H1 (cell line): ENCODE measurements around the gene TNPO2. TPM values are rescaled to one million over a fixed set of nuclear protein-coding genes. Genes with fewer than 3 reads are reported as not detected.

Experiments used
- CTCF ChIA-PET: fragments of 300-600 bp; sonication (Branson Sonifier 250); formaldehyde crosslinking; loops from one replicate; lab custom pipeline; 2021; ENCODE audit not compliant: partially characterized antibody; lab: Charles Lee
- POLR2A ChIA-PET: fragments of 300-600 bp; sonication (Branson Sonifier 250); formaldehyde crosslinking; loops from one replicate; lab custom pipeline; 2021; ENCODE audit warnings: inconsistent platforms; ENCODE audit not compliant: partially characterized antibody; lab: Charles Lee
- DNase-seq, 2 experiments: peaks; one replicate each; pipeline versions ENCODE4 v3.0.0 to v3.0.0-alpha.2; 2010 to 2022; ENCODE audit warnings: low spot score in 2 of 2, low read depth in 1 of 2, mixed read lengths in 1 of 2
- FAIRE-seq: peaks from 2 replicates; lab custom pipeline; 2011; peaks lifted over from hg19 to GRCh38; lab: Jason Lieb, UNC
- H2AFZ ChIP-seq: 2 replicates; pipeline ENCODE4 v1.8.1; 2012; ENCODE audit warnings: low read length, inconsistent platforms
- H2AK5ac ChIP-seq: 2 replicates; pipeline ENCODE4 v1.6.1; 2013; ENCODE audit warnings: low read depth, low read length
- H2BK120ac ChIP-seq: replicated peaks from 2 replicates; pipeline ENCODE3; 2013; ENCODE audit warnings: low read depth, low read length, inconsistent platforms
- H2BK12ac ChIP-seq: 2 replicates; pipeline ENCODE4 v1.6.1; 2013; ENCODE audit warnings: low read depth, low read length
- H2BK15ac ChIP-seq: 2 replicates; pipeline ENCODE4 v1.6.1; 2013; ENCODE audit warnings: low read length
- H2BK20ac ChIP-seq: 2 replicates; pipeline ENCODE4 v1.6.1; 2013; ENCODE audit warnings: low read length
- H2BK5ac ChIP-seq: 2 replicates; pipeline ENCODE4 v1.6.1; 2013; ENCODE audit warnings: low read depth, low read length
- H3K14ac ChIP-seq: 2 replicates; pipeline ENCODE4 v1.6.1; 2013; ENCODE audit warnings: inconsistent platforms; ENCODE audit not compliant: insufficient read length
- H3K18ac ChIP-seq: 2 replicates; pipeline ENCODE4 v1.6.1; 2013; ENCODE audit warnings: low read length; ENCODE audit errors: extremely low read depth
- H3K23ac ChIP-seq: 2 replicates; pipeline ENCODE4 v1.6.1; 2013; ENCODE audit warnings: inconsistent platforms; ENCODE audit not compliant: insufficient read length
- H3K23me2 ChIP-seq: 2 replicates; pipeline ENCODE4 v1.6.1; 2013; ENCODE audit warnings: low read depth, low read length
- H3K27ac ChIP-seq: 2 replicates; pipeline ENCODE4 v1.6.1; 2011; ENCODE audit warnings: low read depth, low read length, inconsistent platforms
- H3K27me3 ChIP-seq, 4 experiments: replicated peaks in 1 of 4; 1 replicate in 1 of 4; 2 replicates in 3 of 4; pipeline versions ENCODE4 v1.6.1 to v1.8.1; 2011 to 2013; ENCODE audit warnings: low read length in 3 of 4, mild to moderate bottlenecking in 3 of 4, inconsistent platforms in 2 of 4, mixed read lengths in 2 of 4, moderate library complexity in 1 of 4; ENCODE audit not compliant: control insufficient read depth in 3 of 4, insufficient read depth in 3 of 4; ENCODE audit errors: extremely low read depth in 1 of 4
- H3K36me3 ChIP-seq, 4 experiments: 2 replicates each; pipeline versions ENCODE4 v1.6.1 to v1.8.1; 2011 to 2013; ENCODE audit warnings: mild to moderate bottlenecking in 4 of 4, low read length in 3 of 4, moderate library complexity in 2 of 4, control low read depth in 1 of 4, inconsistent platforms in 1 of 4; ENCODE audit not compliant: insufficient read depth in 4 of 4, control insufficient read depth in 2 of 4
- H3K4ac ChIP-seq: replicated peaks from 2 replicates; pipeline ENCODE3; 2013; ENCODE audit warnings: low read length, low read depth, mixed read lengths, inconsistent platforms; ENCODE audit not compliant: insufficient read length
- H3K4me1 ChIP-seq, 4 experiments: replicated peaks in 1 of 4; 1 replicate in 1 of 4; 2 replicates in 3 of 4; pipeline versions ENCODE4 v1.6.1 to v1.8.1; 2011 to 2013; ENCODE audit warnings: low read length in 3 of 4, inconsistent platforms in 2 of 4, mixed read lengths in 1 of 4; ENCODE audit not compliant: insufficient read depth in 4 of 4, control insufficient read depth in 3 of 4
- H3K4me2 ChIP-seq, 2 experiments: 2 replicates each; pipeline versions ENCODE4 v1.6.1 to v1.8.1; 2011 to 2013; ENCODE audit warnings: low read depth in 2 of 2, low read length in 2 of 2, control low read depth in 1 of 2, inconsistent platforms in 1 of 2, mild to moderate bottlenecking in 1 of 2; ENCODE audit not compliant: insufficient read depth in 1 of 2
- H3K4me3 ChIP-seq, 4 experiments: fragments of 200-600, 300-600 bp in 1 of 4; sonication (generic), shearing (Covaris generic), sonication (Bioruptor Twin) in 1 of 4; 2 replicates each; pipeline versions ENCODE4 v1.5.1 to v1.8.1; 2011 to 2016; ENCODE audit warnings: low read length in 4 of 4, low read depth in 3 of 4, control low read depth in 2 of 4, inconsistent platforms in 2 of 4, mild to moderate bottlenecking in 2 of 4, mixed read lengths in 1 of 4, moderate library complexity in 1 of 4; ENCODE audit not compliant: insufficient read depth in 2 of 4; ENCODE audit errors: extremely low read depth in 1 of 4
- H3K56ac ChIP-seq: replicated peaks from 2 replicates; pipeline ENCODE3; 2013; ENCODE audit warnings: low read depth, mild to moderate bottlenecking, mixed read lengths, low read length, inconsistent platforms; ENCODE audit not compliant: insufficient read length
- H3K79me1 ChIP-seq: 2 replicates; pipeline ENCODE4 v1.6.1; 2013; ENCODE audit warnings: low read depth, low read length, control low read depth
- H3K79me2 ChIP-seq, 2 experiments: 2 replicates each; pipeline versions ENCODE4 v1.6.1 to v1.8.1; 2012 to 2013; ENCODE audit warnings: low read length in 2 of 2, mild to moderate bottlenecking in 2 of 2, inconsistent platforms in 1 of 2; ENCODE audit not compliant: insufficient read depth in 2 of 2, control insufficient read depth in 1 of 2
- H3K9ac ChIP-seq, 4 experiments: replicated peaks in 1 of 4; 1 replicate in 1 of 4; 2 replicates in 3 of 4; pipeline versions ENCODE4 v1.6.1 to v1.8.1; 2011 to 2013; ENCODE audit warnings: low read depth in 3 of 4, low read length in 3 of 4, control low read depth in 2 of 4, mild to moderate bottlenecking in 2 of 4, moderate library complexity in 2 of 4, inconsistent platforms in 1 of 4; ENCODE audit errors: extremely low read depth in 1 of 4
- H3K9me3 ChIP-seq, 2 experiments: 2 replicates each; pipeline versions ENCODE4 v1.6.1 to v1.8.1; 2012 to 2013; ENCODE audit warnings: mild to moderate bottlenecking in 2 of 2, moderate library complexity in 2 of 2, control low read depth in 1 of 2, inconsistent platforms in 1 of 2, low read depth in 1 of 2, low read length in 1 of 2, mixed read lengths in 1 of 2; ENCODE audit not compliant: insufficient read depth in 2 of 2
- H4K20me1 ChIP-seq, 2 experiments: replicated peaks in 1 of 2; 2 replicates each; pipeline versions ENCODE3 to v1.8.1; 2011 to 2013; ENCODE audit warnings: inconsistent platforms in 2 of 2, low read length in 2 of 2, mild to moderate bottlenecking in 1 of 2; ENCODE audit not compliant: insufficient read depth in 2 of 2, control insufficient read depth in 1 of 2
- H4K5ac ChIP-seq: 2 replicates; pipeline ENCODE4 v1.6.1; 2013; ENCODE audit warnings: low read length, low read depth, mixed read lengths, inconsistent platforms; ENCODE audit not compliant: insufficient read length
- H4K8ac ChIP-seq: 2 replicates; pipeline ENCODE4 v1.8.0; 2013; ENCODE audit warnings: mild to moderate bottlenecking, moderate library complexity, low read length, inconsistent platforms; ENCODE audit not compliant: insufficient read depth; ENCODE audit errors: extremely low read depth
- H4K91ac ChIP-seq: replicated peaks from 2 replicates; pipeline ENCODE3; 2013; ENCODE audit warnings: low read length, mixed read lengths, inconsistent platforms; ENCODE audit not compliant: insufficient read length
- BRCA1 ChIP-seq: IDR thresholded peaks from 2 replicates; pipeline ENCODE4 v1.6.1; 2012; ENCODE audit warnings: low read depth, low read length, improper control_type of control experiment
- EZH2 ChIP-seq: fragments of 200-600 bp; sonication (generic); IDR thresholded peaks from 2 replicates; pipeline ENCODE4 v1.7.1; 2012; ENCODE audit warnings: low read depth, mild to moderate bottlenecking, moderate library complexity, low read length, inconsistent platforms; ENCODE audit not compliant: severe bottlenecking
- FOSL1 ChIP-seq: IDR thresholded peaks from 2 replicates; pipeline ENCODE4 v1.6.1; 2011; ENCODE audit warnings: mild to moderate bottlenecking, low read depth, low read length, moderate library complexity; ENCODE audit not compliant: insufficient read depth
- HDAC2 ChIP-seq, 2 experiments: fragments of 300-600 bp in 1 of 2; sonication (generic) in 1 of 2; IDR thresholded peaks; 2 replicates each; pipeline ENCODE4 v1.6.1; 2011 to 2012; ENCODE audit warnings: low read depth in 2 of 2, low read length in 2 of 2, mild to moderate bottlenecking in 2 of 2, moderate library complexity in 2 of 2, borderline replicate concordance in 1 of 2, inconsistent platforms in 1 of 2
- KDM5A ChIP-seq: fragments of 200-600 bp; IDR thresholded peaks from 2 replicates; pipeline ENCODE4 v1.7.1; 2012; ENCODE audit warnings: mild to moderate bottlenecking, low read length, inconsistent platforms, mixed read lengths
- MAFK ChIP-seq: IDR thresholded peaks from 2 replicates; pipeline ENCODE4 v1.6.1; 2012; ENCODE audit warnings: low read depth, mild to moderate bottlenecking, improper control_type of control experiment, low read length
- NRF1 ChIP-seq: IDR thresholded peaks from 2 replicates; pipeline ENCODE4 v1.6.1; 2011; ENCODE audit warnings: mild to moderate bottlenecking, low read depth, low read length, improper control_type of control experiment
- PHF8 ChIP-seq: fragments of 200-600 bp; sonication (generic); conservative IDR thresholded peaks from 2 replicates; pipeline ENCODE4 v1.7.1; 2012; ENCODE audit warnings: low read depth, mild to moderate bottlenecking, inconsistent platforms, low read length, moderate library complexity
- POLR2A ChIP-seq, 2 experiments: IDR thresholded peaks; 1 replicate in 1 of 2; 2 replicates in 1 of 2; pipeline ENCODE4 v1.6.1; 2011; ENCODE audit warnings: low read depth in 2 of 2, low read length in 2 of 2, mild to moderate bottlenecking in 2 of 2; ENCODE audit errors: control extremely low read depth in 1 of 2
- POLR2AphosphoS5 ChIP-seq: IDR thresholded peaks from 2 replicates; pipeline ENCODE4 v1.6.1; 2011; ENCODE audit warnings: low read depth, low read length
- RAD21 ChIP-seq, 2 experiments: IDR thresholded peaks in 1 of 2; conservative IDR thresholded peaks in 1 of 2; 2 replicates each; pipeline ENCODE4 v1.6.1; 2011; ENCODE audit warnings: low read depth in 2 of 2, low read length in 2 of 2, improper control_type of control experiment in 1 of 2, inconsistent platforms in 1 of 2, mild to moderate bottlenecking in 1 of 2, moderate library complexity in 1 of 2
- RNF2 ChIP-seq: fragments of 200-900, 300-1000 bp; sonication (generic); IDR thresholded peaks from 2 replicates; pipeline ENCODE4 v1.7.1; 2016; ENCODE audit warnings: borderline replicate concordance, low read depth, mild to moderate bottlenecking, antibody characterized with exemption, low read length; ENCODE audit not compliant: poor library complexity, severe bottlenecking; ENCODE audit errors: missing control alignments
- TCF12 ChIP-seq: IDR thresholded peaks from 2 replicates; pipeline ENCODE4 v1.6.1; 2011; ENCODE audit warnings: low read depth, mild to moderate bottlenecking, low read length
- WGBS, 2 experiments: shearing (Covaris generic) in 1 of 2; methylation state at CpG; one replicate each; pipeline versions ENCODE4 v1.1.6 to v1.1.7; 2013 to 2015; ENCODE audit warnings: low lambda C conversion rate in 2 of 2, mixed read lengths in 2 of 2, inconsistent platforms in 1 of 2, low coverage in 1 of 2, missing lambda C conversion rate in 1 of 2; ENCODE audit not compliant: insufficient replicate concordance in 2 of 2, insufficient coverage in 1 of 2, insufficient read length in 1 of 2; ENCODE audit errors: extremely low coverage in 1 of 2, missing lambda C conversion rate in 1 of 2; 5-methylcytosine and 5-hydroxymethylcytosine counted together
- polyA plus RNA-seq, 7 experiments: library from polyadenylated mRNA; depleted of rRNA in 3 of 7; stranded (reverse) in 5 of 7; unstranded in 2 of 7; fragments of >200 nt in 5 of 7; fragments of 200-250 nt in 2 of 7; gene quantifications; 1 replicate in 5 of 7; 2 replicates in 1 of 7; 4 replicates in 1 of 7; pipeline versions ENCODE4 v1.2.1 to v1.2.3, GENCODE V29; 2011 to 2013; ENCODE audit warnings: missing spikeins in 2 of 7, mixed read lengths in 2 of 7
- total RNA-seq: library from RNA; stranded (reverse); fragmentation: NEBNext Ultra II Directional; extraction: Animal tissue kit (Norgen Biotek cat#: 25700); gene quantifications from 2 replicates; pipeline ENCODE4 v1.2.1, GENCODE V29; 2021

TNPO2 gene
- total and polyA plus RNA-seq, 2 of the 8 experiments (the other 6 are each of a cell fraction or from before 2014, with no cell fraction given): 112 to 121 TPM

- H3K4me1 ChIP-seq: peaks cover 0 to 7% (median 2%) of the 10 kb centered on the region in 4 experiments; a peak in 4 of 7 replicates
- peaks cover 3 to 25% of the 10 kb centered on the region in 2 experiments for H4K20me1 ChIP-seq
- H2BK5ac ChIP-seq: no peak overlapping the region
- CTCF ChIA-PET: interaction anchor here (0.5 to 3.1 kb wide), 29 partner anchors 8 to 790 kb away, joined by 3 to 14 read pairs (median 4); partner anchors contain the start of genes GNG14 and ZNF564
- H3K4me3 ChIP-seq: no peak overlapping the region
- no peak overlapping the region for H3K56ac ChIP-seq
- WGBS, 2 experiments: 89% methylated on average over 10 of the region's 10 CpGs; no CpG with 5 or more reads in 1 of the 2 experiments
- no peaks in the 10 kb centered on the region for H3K9me3 ChIP-seq
- no peak overlapping the region for H2BK12ac ChIP-seq
- H2AK5ac ChIP-seq: no peak overlapping the region
- H4K8ac ChIP-seq: no peak overlapping the region
- H2BK120ac ChIP-seq: no peak overlapping the region
- H3K18ac ChIP-seq: no peak overlapping the region
- H3K36me3 ChIP-seq: peaks cover 22 to 41% (median 34%) of the 10 kb centered on the region in 4 experiments
- no peak overlapping the region for H3K9ac ChIP-seq
- H3K79me2 ChIP-seq: peaks cover 0 to 16% of the 10 kb centered on the region in 2 experiments; a peak in 1 of 4 replicates
- H4K5ac ChIP-seq: no peak overlapping the region
- POLR2A ChIA-PET: interaction anchor here (0.6 to 3.2 kb wide), 13 partner anchors 7 to 111 kb away, joined by 3 to 19 read pairs (median 3); partner anchors contain the start of genes DHPS and FBXW9
- no peak overlapping the region for H3K4ac ChIP-seq
- no peak overlapping the region for H4K91ac ChIP-seq
- H2AFZ ChIP-seq: no peak overlapping the region
- no peak overlapping the region for H3K4me2 ChIP-seq
- H2BK15ac ChIP-seq: no peak overlapping the region
- H3K23ac ChIP-seq: no peak overlapping the region
- H3K79me1 ChIP-seq: peaks cover 4% of the 10 kb centered on the region; the same call in 1 of the 2 replicates
- H3K14ac ChIP-seq: no peak overlapping the region
- H2BK20ac ChIP-seq: no peak overlapping the region
- DNase-seq: no peak
- no peak overlapping the region for H3K27ac ChIP-seq
- peaks cover 12% of the 10 kb centered on the region for H3K23me2 ChIP-seq
- FAIRE-seq: no peak
- no peaks in the 10 kb centered on the region for H3K27me3 ChIP-seq
- TF ChIP-seq MAFK (no peak), BRCA1 (no peak), FOSL1 (no peak), POLR2AphosphoS5 (peak; percentile 52; the same call in 1 of the 2 replicates), POLR2A (IDR thresholded peaks at IDR 0.05; ENCODE audit: control extremely low read depth in 1 of 2, low read depth in 2 of 2, low read length in 2 of 2) (peak in 1 of 2 experiments; percentile 55; a peak in 1 of 3 replicates), RAD21 (IDR thresholded peaks at IDR 0.05 in 1 of 2, conservative IDR thresholded peaks at IDR 0.05 in 1 of 2; ENCODE audit: low read depth in 2 of 2, low read length in 2 of 2) (0 out of 4 replicates have a peak, but pooled peaks of 1 of the 2 experiments have one; percentile 5), PHF8 (no peak), TCF12 (no peak), EZH2 (no peak), RNF2 (no peak), HDAC2 (IDR thresholded peaks at IDR 0.05; ENCODE audit: borderline replicate concordance in 1 of 2, low read depth in 2 of 2, low read length in 2 of 2) (no peak), NRF1 (no peak), KDM5A (no peak)
Measured at GRCh38 chr19:12672744-12673143, 51.0 kb downstream of the TNPO2 start.
